AG04450 (cell line): Measurements from ENCODE around the gene COG3. TPM values are rescaled to one million over a fixed set of nuclear protein-coding genes. Genes with fewer than 3 reads are reported as not detected.

Experiments
- CTCF ChIA-PET: fragments of 300-600, 350-600 bp; formaldehyde crosslinking; extraction: SDS; loops from one replicate; lab custom pipeline; 2022; ENCODE audit warnings: antibody characterized with exemption, inconsistent platforms; lab: Charles Lee
- POLR2A ChIA-PET: fragments of 350-600 bp; formaldehyde crosslinking; extraction: SDS; loops from one replicate; lab custom pipeline; 2021; ENCODE audit warnings: antibody characterized with exemption, inconsistent platforms; lab: Yijun Ruan, JAX
- DNase-seq: peaks from one replicate; pipeline ENCODE4 v3.0.0-alpha.2; 2011; ENCODE audit warnings: low read depth, low spot score
- H3K27ac ChIP-seq: one replicate; pipeline ENCODE4 v1.5.1; 2012; ENCODE audit warnings: low read depth, low read length, control low read depth
- H3K27me3 ChIP-seq: one replicate; pipeline ENCODE4 v1.6.0; 2012; ENCODE audit warnings: low read length; ENCODE audit not compliant: control insufficient read depth, insufficient read depth
- H3K4me3 ChIP-seq: 2 replicates; pipeline ENCODE4 v1.5.1; 2011; ENCODE audit warnings: mild to moderate bottlenecking, low read depth, low read length, control low read depth
- H3K9me3 ChIP-seq: 2 replicates; pipeline ENCODE4 v1.5.1; 2012; ENCODE audit warnings: low read length; ENCODE audit not compliant: control insufficient read depth, insufficient read depth
- CTCF ChIP-seq: IDR thresholded peaks from 2 replicates; pipeline ENCODE4 v1.5.1; 2011; ENCODE audit warnings: low read depth, low read length, control low read depth, inconsistent platforms
- polyA plus RNA-seq: library from polyadenylated mRNA; depleted of rRNA; stranded (reverse); fragments of >200 nt; gene quantifications from 2 replicates; pipeline ENCODE4 v1.2.3, GENCODE V29; 2011

COG3 gene
- polyA plus RNA-seq, 1 experiment, result 36.3 TPM

- DNase-seq, result no peak
- Histone ChIP-seq H3K27me3 (no peaks in the 10 kb centered on the region), H3K27ac (no peak overlapping the region), H3K4me3 (no peak overlapping the region), H3K9me3 (peaks cover 5% of the 10 kb centered on the region)
- POLR2A ChIA-PET, result no interaction called here
- CTCF ChIA-PET, result no interaction called here
- TF ChIP-seq CTCF, result no peak
Measured at GRCh38 chr13:45474584-45475454, 10.1 kb downstream of the COG3 start.

GRCh38 chr13:45479661-45480060 is 14.9 kb downstream of the COG3 start:
- no peaks in the 10 kb centered on the region for H3K27me3 ChIP-seq
- H3K4me3 ChIP-seq, result no peak overlapping the region
- ChIA-PET CTCF (interaction anchor here (0.6 kb wide), 1 partner anchor 62 kb away, joined by 3 read pairs; no protein-coding TSS in a partner anchor), POLR2A (no interaction called here)
- no peak for TF ChIP-seq CTCF
- DNase-seq, result no peak
- H3K27ac ChIP-seq, result no peak overlapping the region
- H3K9me3 ChIP-seq, result no peaks in the 10 kb centered on the region

GRCh38 chr13:45481688-45482087 is 16.9 kb downstream of the COG3 start:
- Histone ChIP-seq H3K9me3 (no peaks in the 10 kb centered on the region), H3K4me3 (no peak overlapping the region), H3K27ac (no peak overlapping the region), H3K27me3 (no peaks in the 10 kb centered on the region)
- POLR2A ChIA-PET, result no interaction called here
- TF ChIP-seq CTCF, result no peak
- no peak for DNase-seq
- CTCF ChIA-PET, result interaction anchor here (0.8 to 1.9 kb wide), 2 partner anchors 30 to 111 kb away, joined by 3 to 7 read pairs; no protein-coding TSS in a partner anchor

GRCh38 chr13:45482571-45483173 is 17.9 kb downstream of the COG3 start:
- ChIA-PET POLR2A (interaction anchor here (1.0 kb wide), 1 partner anchor 18 kb away, joined by 3 read pairs; the partner anchor contains the start of gene COG3), CTCF (interaction anchor here (1.5 to 2.2 kb wide), 2 partner anchors 29 to 111 kb away, joined by 3 to 10 read pairs; no protein-coding TSS in a partner anchor)
- no peak for DNase-seq
- H3K4me3 ChIP-seq, result no peak overlapping the region
- no peaks in the 10 kb centered on the region for H3K27me3 ChIP-seq
- no peak for TF ChIP-seq CTCF
- no peaks in the 10 kb centered on the region for H3K9me3 ChIP-seq
- H3K27ac ChIP-seq, result no peak overlapping the region

- ChIA-PET CTCF (no interaction called here), POLR2A (no interaction called here)
- H3K9me3 ChIP-seq, result no peaks in the 10 kb centered on the region
- H3K27me3 ChIP-seq, result no peaks in the 10 kb centered on the region
- no peak overlapping the region for H3K27ac ChIP-seq
- H3K4me3 ChIP-seq, result no peak overlapping the region
- no peak for TF ChIP-seq CTCF
- no peak for DNase-seq
Measured at GRCh38 chr13:45487604-45488003, 22.9 kb downstream of the COG3 start.
